AG04450 (cell line): ENCODE results near the gene SLC22A3. TPM values are rescaled to one million over a fixed set of nuclear protein-coding genes. Genes with fewer than 3 reads are reported as not detected.

Experiments
- CTCF ChIA-PET: fragments of 300-600, 350-600 bp; formaldehyde crosslinking; extraction: SDS; loops from one replicate; lab custom pipeline; 2022; ENCODE audit warnings: antibody characterized with exemption, inconsistent platforms; lab: Charles Lee
- POLR2A ChIA-PET: fragments of 350-600 bp; formaldehyde crosslinking; extraction: SDS; loops from one replicate; lab custom pipeline; 2021; ENCODE audit warnings: antibody characterized with exemption, inconsistent platforms; lab: Yijun Ruan, JAX
- DNase-seq: peaks from one replicate; pipeline ENCODE4 v3.0.0-alpha.2; 2011; ENCODE audit warnings: low read depth, low spot score
- H3K27ac ChIP-seq: one replicate; pipeline ENCODE4 v1.5.1; 2012; ENCODE audit warnings: low read depth, low read length, control low read depth
- H3K27me3 ChIP-seq: one replicate; pipeline ENCODE4 v1.6.0; 2012; ENCODE audit warnings: low read length; ENCODE audit not compliant: control insufficient read depth, insufficient read depth
- H3K4me3 ChIP-seq: 2 replicates; pipeline ENCODE4 v1.5.1; 2011; ENCODE audit warnings: mild to moderate bottlenecking, low read depth, low read length, control low read depth
- H3K9me3 ChIP-seq: 2 replicates; pipeline ENCODE4 v1.5.1; 2012; ENCODE audit warnings: low read length; ENCODE audit not compliant: control insufficient read depth, insufficient read depth
- CTCF ChIP-seq: IDR thresholded peaks from 2 replicates; pipeline ENCODE4 v1.5.1; 2011; ENCODE audit warnings: low read depth, low read length, control low read depth, inconsistent platforms
- polyA plus RNA-seq: library from polyadenylated mRNA; depleted of rRNA; stranded (reverse); fragments of >200 nt; gene quantifications from 2 replicates; pipeline ENCODE4 v1.2.3, GENCODE V29; 2011

The SLC22A3 gene
- polyA plus RNA-seq, 1 experiment, result 0.07 TPM

- peaks cover 9% of the 10 kb centered on the region for H3K27me3 ChIP-seq
- no peak for TF ChIP-seq CTCF
- no peak for DNase-seq
- ChIA-PET CTCF (interaction anchor here (1.2 kb wide), 1 partner anchor 102 kb away, joined by 3 read pairs; no protein-coding TSS in a partner anchor), POLR2A (no interaction called here)
- no peaks in the 10 kb centered on the region; the same call in 1 of the 2 replicates for H3K9me3 ChIP-seq
- H3K4me3 ChIP-seq, result no peak overlapping the region
- H3K27ac ChIP-seq, result no peak overlapping the region
Observed at GRCh38 chr6:160353950-160354496, 5.8 kb downstream of the SLC22A3 start.

GRCh38 chr6:160355001-160355400 is 6.8 kb downstream of the SLC22A3 start:
- peaks cover under 1% of the 10 kb centered on the region for H3K27me3 ChIP-seq
- no peak for TF ChIP-seq CTCF
- no peak for DNase-seq
- no peak overlapping the region for H3K4me3 ChIP-seq
- ChIA-PET CTCF (no interaction called here), POLR2A (no interaction called here)
- H3K27ac ChIP-seq, result no peak overlapping the region
- no peaks in the 10 kb centered on the region; the same call in 1 of the 2 replicates for H3K9me3 ChIP-seq

- ChIA-PET CTCF (no interaction called here), POLR2A (no interaction called here)
Observed at GRCh38 chr6:160356074-160356744, 8.0 kb downstream of the SLC22A3 start.

GRCh38 chr6:160357088-160357487 is 8.9 kb downstream of the SLC22A3 start:
- no peaks in the 10 kb centered on the region for H3K27me3 ChIP-seq
- no peak for DNase-seq
- TF ChIP-seq CTCF, result no peak
- H3K4me3 ChIP-seq, result no peak overlapping the region
- POLR2A ChIA-PET, result no interaction called here
- no peak overlapping the region for H3K27ac ChIP-seq
- H3K9me3 ChIP-seq, result no peaks in the 10 kb centered on the region; the same call in 1 of the 2 replicates
- CTCF ChIA-PET, result no interaction called here

More at GRCh38 chr6:160356074-160356744, 8.0 kb downstream of the SLC22A3 start:
- H3K27ac ChIP-seq, result no peak overlapping the region
- H3K9me3 ChIP-seq, result no peaks in the 10 kb centered on the region; the same call in 1 of the 2 replicates
- no peak for DNase-seq
- TF ChIP-seq CTCF, result no peak
- H3K4me3 ChIP-seq, result no peak overlapping the region
- H3K27me3 ChIP-seq, result no peaks in the 10 kb centered on the region
